MV-4-11 (cell line): Measurements from ENCODE around the gene LRRC45.
A peak's percentile ranks its signal among the peaks of the same experiment; 100 is the strongest.

Source experiments
- DNase-seq: peaks from one replicate; lab custom pipeline; 2025; lab: John Stamatoyannopoulos, UW

LRRC45 gene

DNA sequence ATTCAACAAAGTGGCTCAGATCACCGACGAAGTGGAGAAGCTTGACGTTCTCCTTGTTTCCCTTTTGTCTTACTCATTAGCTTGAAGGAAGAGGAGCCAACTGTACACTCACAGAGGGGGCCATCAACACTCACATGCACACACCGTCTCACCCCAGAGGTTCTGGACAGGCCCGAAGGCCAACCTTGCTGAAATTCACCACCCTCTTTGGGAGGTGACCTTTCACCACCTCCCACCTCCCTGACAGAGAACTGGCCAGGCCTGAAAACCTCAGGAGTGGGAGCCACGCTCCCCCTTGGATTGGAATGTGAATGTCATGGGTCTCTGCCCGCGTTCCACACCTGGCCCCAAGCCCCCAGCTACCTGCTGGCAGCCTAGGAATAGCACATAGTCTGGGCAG, 12.4 kb downstream of the LRRC45 start:
- DNase-seq: no peak

DNA sequence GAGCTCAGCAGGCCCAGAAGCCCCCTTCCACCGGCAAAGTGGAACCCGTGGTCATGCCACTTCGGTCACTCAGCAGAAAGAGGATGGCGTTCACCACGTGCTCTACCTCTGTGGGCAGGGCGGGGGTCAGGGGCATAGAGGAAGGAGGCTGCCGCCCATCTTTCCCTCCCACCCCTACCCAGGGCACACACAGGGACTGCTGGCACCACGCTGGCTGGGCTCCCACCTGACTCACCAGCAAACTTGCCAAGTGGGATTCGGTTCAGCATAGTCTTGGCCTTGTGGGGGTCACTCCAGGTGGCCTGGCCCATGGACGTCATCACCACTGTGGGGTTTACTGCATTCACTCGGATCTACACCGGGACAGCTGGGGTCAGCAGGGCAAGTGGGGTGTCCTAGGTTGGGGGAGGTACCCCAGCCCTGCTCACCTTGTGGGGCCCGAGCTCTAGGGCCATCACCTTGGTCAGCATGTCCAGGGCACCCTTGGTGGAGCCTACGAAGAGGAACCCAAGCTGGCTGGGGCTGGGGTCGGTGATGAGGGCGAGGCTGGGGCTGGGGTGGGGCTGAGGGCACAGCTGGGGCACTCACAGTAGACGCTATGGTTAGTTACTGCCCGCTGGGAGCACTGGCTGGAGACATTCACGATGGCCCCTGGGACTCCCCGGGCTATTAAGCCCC, 13.0 kb downstream of the LRRC45 start:
- DNase-seq: no peak

DNA sequence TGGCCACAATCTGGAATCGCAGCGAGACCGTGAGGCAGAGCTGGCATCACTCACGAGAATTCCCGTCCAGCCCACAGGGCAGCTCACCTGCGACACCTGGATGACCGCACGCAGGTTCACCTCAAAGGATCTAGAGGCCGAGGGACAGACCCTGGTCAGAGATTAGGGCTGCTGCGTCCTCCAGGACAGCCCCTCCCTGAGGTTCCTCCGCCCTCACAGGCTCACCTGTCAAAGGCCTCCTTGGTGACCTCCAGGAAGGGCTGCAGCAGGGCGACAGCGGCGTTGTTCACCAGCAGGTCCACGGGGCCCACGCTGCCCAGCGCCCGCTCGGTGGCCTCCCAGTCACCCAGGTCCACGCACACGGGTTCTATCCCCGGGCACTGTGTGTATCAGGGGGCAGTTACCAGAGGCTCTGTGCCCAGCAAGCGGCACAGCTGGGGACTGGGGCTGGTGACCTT, 13.6 kb downstream of the LRRC45 start:
- DNase-seq: no peak

DNA sequence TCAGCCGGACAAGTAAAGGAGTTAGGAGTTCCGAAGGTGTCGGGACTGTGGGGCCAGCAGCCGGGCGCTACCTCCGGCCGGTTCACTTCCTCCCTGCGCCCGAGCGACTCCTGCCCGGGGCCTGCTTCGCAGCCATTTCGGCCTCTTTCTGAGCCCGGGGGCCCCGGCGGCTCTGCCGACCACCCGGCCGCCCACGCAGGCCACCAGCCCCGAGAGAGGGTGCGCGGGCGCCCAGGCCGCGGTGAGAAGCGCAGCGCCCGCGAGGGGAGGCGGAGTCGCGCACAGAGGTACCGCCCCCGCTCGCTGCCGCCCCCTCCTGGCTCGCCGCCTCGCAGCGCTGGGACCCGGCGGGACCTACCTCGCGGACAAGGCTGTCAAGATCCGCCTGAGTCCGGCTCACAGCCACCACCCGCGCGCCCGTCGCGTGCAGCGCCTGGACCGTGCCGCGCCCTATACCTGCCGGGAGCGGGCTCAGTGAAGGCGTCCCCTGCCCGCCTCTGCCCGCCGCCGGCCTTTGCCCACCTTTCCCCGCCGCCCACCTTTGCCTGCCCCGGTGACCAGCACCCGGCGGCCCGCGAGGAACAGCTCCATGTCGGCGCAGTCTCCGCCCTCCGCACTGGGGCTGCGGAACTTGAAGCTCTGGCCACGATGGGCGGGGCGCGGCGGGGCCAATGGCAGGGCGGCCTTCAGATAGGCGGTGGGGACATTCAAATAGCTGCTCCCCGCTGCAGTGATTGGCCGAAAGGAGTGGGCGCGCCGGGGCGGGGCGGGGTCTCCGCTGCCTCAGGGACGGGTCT, 14.2 kb downstream of the LRRC45 start, which contains the start of gene DCXR:
DCXR (minus strand) TSS at position 606 of the 797 bp plus-strand sequence; CDS start at position 591, 15 bp downstream.
- peak; percentile 95 for DNase-seq

DNA sequence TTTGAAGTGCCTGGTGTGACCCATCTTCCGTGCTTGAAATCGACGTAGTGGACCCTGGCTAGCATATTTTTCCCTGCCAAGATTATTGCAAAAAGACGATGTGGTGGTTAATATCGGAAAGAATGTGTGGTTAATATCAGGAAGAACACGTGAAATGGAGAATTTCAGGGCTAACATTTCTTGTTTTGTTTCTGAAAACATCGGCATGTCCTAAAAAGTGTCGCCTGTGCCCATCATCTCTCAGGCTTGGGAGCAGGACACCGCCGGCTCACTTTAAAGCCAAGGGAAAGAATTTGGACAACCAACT, 14.7 kb downstream of the LRRC45 start:
- no peak for DNase-seq

DNA sequence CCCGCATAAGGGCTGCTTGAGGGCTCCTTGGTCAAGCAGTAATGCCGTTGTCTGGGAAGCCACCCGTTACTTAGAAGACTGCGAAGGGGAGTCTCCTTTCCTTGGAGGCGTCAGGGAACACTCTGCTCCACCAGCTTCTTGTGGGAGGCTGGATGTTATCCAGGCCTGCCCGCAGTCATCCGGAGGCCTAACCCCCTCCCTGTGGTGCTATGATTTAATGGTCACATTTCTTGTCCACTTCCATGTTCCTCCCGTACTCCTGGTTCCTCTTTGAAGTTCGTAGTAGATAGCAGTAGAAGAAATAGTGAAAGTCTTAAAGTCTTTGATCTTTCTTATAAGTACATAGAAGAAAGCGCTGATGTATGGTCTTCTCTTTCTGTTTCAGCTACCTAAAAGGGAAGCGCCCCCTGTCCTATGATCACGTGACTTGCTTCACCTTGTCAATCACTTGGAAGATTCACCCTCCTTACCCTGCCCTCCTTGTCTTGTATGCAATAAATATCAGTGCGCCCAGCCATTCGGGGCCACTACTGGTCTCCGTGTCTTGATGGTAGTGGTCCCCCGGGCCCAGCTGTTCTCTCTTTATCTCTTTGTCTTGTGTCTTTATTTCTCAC, 15.8 kb downstream of the LRRC45 start:
- peak; percentile 84 for DNase-seq

DNA sequence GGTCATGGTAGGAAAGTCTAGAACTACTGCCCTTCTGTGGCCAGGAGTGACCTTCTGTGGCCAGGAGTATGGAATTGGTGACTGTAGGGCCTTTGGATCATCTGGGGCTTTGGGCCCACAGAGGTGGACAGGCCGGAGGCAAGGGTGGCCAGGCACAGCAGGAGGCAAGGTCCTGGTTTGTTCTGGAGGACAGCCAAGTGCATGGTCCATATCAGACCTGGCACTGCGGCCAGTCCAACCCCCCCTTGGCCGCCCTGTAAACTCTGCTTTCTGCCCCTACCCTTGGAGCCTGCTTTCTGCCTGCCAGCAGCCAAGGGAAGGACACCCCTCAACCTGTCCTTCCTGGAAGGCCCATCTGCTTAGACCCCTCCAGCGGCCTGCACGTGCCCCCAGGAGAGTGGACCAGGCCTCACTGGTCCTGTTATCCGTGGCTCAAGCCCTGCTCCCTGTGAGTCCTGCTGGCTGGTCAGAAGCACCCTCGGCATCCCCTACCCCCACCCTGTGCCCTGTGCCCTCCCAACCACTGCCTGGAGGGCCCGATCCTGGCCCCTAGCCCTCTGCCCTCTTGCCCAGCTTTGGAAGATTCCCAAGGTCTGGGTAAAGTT, 16.7 kb downstream of the LRRC45 start:
- no peak for DNase-seq

DNA sequence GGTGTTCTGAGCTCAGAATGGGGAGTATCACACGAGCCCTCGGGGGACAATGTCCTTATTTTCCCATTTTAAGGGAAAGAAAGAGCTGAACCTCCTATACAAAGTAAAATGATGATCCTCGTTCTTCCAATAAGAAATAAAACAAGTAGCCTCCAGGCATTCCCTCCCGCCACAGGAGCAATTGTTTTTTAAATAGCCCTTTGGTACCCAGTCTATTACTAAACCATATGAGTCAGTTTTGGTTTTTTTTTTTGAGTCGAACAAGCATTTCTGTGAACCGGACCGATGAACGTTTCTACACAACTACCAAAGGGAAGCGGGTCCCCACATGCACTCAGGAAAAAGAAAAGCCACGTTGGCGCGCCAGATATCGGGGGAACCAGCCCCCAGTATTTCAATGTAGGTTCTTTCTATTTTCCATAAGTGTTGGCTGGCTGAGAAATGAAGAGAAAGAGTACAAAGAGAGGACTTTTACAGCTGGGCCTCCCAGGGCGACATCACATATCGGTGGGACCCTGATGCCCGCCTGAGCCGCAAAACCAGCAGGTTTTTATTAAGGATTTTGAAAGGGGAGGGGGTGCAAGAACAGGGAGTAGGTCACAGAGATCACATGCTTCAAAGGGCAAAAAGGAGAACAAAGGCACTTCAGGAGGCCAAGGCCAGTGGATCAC, 18.2 kb downstream of the LRRC45 start:
- peak; percentile 75 for DNase-seq

DNA sequence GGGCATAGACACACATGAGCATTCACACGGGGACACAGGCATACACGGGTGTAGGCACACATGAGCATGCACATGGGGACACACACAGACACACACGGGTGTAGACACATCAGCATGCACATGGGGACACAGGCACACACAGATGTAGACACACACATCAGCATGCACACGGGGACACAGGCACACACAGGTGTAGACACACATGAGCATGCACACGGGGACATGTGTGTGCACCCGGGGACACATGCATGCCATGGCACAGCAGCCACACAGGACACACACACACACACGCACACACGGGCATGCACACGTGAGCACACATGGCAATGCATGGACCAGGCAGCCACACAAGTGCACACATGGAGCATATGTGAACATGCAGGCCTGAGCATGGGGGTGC, 19.5 kb downstream of the LRRC45 start:
- no peak for DNase-seq

DNA sequence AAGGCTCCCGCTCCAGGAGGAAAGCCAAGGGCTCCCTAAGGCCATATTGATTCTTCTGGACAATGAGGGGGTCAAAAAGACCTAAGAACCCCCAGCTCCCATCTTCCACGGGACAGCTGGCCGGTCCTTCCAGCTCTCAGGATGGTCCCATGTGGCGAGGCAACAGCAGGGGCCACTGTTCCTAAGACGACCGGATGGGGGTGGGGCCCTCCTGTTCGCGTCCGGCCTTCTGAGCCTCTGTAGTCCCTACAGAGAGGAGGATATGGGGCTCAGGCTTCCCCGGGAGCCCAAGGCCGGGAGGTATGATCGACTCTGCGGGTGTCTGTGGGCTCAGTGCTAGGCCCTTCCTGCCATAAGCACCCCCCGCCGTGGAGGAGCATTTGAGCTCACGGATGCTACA, 20.4 kb downstream of the LRRC45 start:
- DNase-seq: no peak

DNA sequence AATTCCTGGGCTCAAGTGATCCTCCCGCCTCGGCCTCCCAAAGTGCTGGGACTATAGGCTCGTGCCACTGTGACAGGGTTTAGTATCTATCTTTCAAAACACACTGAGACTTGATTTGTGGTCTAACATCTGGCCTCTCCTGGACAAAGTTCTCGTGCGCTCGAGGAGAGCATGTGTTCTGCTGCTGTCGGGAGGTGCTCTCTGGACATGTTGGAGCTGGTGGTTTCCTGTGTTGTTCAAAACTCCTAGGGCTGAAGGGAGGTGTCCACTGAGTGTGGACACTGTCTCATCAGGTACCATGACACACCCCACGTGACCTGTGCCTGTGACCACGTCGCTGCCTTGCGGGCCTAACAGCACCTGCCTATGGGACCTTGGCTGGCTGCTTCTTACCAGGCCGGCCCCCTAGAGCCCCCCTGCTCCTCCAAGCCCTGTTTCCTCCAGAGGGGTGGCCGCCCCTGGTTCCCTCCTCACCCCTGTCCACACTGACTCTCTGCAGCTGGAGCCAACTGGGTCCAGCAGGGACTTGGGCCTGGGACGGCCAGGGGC, 22.9 kb downstream of the LRRC45 start:
- no peak for DNase-seq

DNA sequence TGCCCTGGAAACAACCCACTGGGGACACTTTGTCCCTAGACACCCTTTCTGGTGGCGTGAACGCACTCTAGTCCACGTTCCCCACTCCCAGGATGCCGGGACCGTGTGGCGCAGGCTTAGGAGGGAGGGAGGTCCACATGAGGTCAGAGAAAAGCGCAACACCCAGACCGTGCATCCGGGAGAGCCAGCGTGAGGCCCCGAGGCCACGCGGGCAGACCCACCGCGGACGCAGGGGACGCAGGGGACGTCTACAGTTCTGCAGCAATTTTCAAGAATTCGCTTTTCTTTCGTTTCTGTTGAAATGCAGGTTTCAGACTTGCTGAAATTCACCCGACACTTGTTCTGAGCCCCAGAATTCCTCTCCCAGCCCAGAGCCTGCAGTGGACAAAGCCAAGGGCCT, 23.8 kb downstream of the LRRC45 start:
- DNase-seq: no peak

DNA sequence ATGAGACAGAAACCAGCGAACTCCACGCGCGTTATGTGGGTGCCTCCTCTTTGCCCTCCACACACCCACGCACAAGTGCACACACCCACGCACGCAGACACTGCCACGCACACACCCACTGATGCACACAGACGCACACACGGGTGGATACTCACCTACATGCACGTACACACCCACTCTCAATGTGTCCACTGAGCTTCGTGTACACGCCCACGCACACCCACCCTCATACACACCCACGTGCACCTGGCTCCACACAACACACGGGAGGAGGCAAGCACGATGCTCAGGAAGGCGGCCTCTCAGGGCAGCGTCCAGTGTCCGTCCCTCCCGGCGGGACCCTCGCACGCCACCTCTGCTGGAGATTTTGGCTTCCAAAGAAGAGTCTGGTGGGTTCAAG, 24.3 kb downstream of the LRRC45 start:
- DNase-seq: no peak

DNA sequence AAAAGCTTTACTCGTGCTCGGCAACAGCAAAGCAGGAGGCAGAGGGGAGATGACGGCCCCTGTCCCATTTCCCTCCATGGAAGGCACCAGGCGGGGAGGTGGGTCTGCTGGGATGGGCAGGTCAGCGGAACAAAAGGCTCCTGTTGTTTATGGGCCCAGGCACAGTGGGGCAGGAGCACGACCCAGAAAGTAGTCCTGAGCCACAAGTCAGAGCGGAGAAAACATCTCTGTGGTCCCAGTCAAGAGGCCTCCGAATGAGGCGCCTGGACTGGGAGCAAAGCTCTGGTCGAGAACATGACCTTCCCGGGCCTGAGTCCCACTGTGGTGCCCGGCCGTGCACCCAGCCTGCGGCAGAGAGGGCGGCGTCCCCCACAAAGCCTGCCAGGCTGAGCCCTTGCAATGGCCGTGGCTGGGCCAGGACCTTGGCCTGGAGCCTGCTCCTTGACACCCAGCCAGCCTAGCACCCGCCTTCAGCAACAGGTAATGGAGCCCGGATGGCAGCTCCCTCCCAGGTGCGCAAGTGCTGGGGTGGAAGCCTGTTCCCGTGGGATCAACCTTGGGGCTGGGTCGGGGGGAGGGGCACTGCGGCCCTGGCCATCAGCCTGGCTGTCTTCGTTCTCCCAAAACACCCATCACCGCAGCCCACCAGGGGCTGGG, 24.9 kb downstream of the LRRC45 start:
- DNase-seq: no peak

DNA sequence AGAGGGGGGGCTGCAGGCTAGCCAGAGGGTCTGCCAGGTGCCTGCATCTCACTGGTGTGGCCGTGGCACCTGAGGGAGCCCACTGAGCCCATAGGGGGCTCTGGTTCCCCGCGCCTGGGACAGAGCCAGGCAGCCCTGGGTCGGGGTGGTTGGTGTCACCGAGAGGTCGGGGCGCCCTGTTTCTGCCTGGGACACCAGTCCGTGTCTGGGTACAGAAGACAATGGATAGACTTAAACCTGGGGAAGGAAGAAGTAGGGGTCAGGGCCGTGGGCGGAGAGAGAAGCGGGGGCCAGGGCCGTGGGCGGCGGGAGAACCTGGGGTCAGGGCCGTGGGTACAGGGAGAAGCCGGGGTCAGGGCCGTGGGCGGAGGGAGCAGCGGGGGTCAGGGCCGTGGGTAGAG, 25.5 kb downstream of the LRRC45 start:
- DNase-seq: no peak

DNA sequence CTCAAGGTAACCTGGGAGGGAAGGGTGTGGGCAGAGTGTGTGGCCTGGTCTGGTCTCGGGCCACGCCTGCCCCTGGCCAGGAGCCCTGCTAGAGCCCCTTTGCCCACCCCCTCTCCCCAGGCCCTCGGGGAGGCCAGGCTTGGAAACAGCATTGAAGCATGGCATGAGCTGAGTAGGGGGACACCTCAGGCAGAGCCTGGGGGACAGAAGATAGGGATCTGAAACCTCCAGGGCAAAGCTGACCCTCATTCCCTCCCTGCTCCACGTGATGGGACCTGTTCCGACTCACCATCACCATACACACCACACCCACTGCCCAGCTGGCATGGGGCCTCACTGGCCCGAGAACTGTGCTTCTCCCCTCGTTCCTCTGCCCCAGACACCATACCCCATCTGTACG, 26.0 kb downstream of the LRRC45 start:
- DNase-seq: no peak

DNA sequence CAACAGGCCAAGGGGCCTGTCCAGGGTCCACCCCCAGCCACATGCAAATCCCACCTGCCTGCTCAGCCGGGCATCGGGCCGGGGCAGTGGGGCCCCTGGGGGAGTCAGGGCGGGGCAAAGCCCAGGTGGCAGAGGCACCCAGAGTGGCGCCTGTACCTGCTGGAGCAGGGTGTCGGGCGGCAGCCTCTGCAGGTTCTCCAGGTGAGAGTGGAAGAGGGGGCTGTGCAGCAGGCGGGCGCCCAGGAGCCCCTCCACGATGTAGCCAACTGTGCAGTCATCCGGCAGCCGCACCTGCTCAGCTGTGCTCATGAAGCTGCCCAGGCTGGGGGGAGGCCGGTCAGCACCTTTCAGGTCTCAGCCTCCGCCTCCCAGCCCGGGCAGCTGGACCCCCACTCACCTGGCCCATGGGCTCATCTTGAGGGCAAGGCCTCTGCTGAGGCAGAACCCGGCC, 26.4 kb downstream of the LRRC45 start:
- DNase-seq: no peak

DNA sequence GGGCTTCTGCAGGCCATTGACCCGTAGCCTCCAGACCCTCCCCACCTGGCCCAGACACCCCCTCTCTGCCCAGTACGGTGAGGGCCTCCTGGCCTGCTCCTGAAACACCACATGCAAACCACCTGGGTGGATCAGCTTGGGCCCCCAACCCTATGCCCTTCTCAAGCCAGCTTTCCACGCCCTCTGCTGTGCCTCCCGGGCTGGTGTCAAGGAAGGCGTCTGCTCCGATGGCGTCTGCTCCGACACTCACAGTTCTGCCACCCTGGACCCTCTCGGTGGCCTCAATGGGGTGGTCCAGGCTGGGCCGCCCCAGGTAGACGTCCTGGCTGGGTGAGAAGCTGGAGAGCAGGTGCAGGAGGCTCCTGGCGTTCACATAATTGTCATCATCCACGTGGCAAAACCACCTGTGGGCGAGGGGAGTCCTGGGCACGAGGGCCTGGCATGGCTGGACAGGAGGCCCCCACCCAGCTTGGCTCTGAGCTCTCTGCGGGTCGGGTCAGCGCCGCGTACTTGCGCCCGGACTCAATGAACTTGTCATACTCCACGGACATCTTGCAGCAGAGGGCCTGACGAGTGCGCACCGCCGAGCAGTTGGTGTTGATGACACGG, 27.2 kb downstream of the LRRC45 start:
- DNase-seq: no peak

DNA sequence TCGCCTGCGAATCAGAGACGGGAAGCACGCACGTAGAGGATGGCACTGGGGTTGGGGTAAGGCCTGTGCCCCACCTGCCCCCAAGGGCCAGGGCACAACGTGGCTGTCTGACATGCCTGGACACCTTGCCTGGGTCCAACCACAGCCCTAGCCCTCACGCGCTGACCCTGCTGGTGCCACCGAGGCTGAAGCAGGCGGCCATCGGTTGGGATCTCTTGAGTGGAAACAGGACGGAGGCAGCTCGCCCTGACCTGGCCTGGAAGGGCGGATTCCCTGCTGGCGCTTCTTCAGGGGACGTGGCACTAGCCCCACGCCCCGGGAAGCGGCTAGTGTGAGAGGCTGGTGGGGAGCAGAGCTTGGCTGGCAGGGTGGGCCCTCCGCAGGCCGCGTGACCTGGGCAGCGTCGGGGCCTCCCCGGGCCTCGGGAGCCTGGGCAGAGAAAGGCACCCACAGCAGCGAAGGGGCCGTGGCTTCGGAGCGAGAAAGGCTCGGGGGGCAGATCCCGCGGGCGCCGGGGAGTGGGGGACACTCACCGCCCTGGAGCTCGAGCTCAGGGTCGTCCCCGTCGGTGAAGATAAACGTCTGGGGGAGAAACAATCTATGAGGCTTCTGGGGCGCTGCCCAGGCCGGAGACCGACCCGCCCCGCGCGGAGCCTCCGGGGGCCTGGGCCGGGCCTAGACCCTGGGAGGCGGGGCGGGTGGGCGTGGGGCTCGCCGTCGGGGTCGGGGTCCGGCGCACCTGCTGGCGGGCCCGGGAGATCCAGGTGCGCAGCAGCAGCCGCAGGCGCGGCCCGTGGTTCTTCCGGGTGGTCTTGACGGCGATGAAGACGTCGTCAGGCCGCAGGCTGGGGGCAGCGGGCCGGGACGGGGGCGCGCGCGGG, 27.9 kb downstream of the LRRC45 start:
- DNase-seq: no peak
